ENCODE results near the gene IRF9.
A peak's percentile ranks its signal among the peaks of the same experiment; 100 is the strongest.

Gene IRF9

GRCh38 chr14:24149302-24149969, 11.6 kb upstream of the IRF9 start:
- DNase-seq, result no peak

- DNase-seq, result no peak
Observed at GRCh38 chr14:24150061-24150460, 11.0 kb upstream of the IRF9 start.

GRCh38 chr14:24150567-24150966, 10.5 kb upstream of the IRF9 start:
- no peak for DNase-seq

- no peak for DNase-seq
Observed at GRCh38 chr14:24150993-24151392, 10.1 kb upstream of the IRF9 start.

GRCh38 chr14:24151404-24152080, 9.5 kb upstream of the IRF9 start:
- DNase-seq, result no peak

- no peak for DNase-seq
Observed at GRCh38 chr14:24155100-24155499, 6.0 kb upstream of the IRF9 start.

- no peak for DNase-seq
Observed at GRCh38 chr14:24156840-24157239, 4.2 kb upstream of the IRF9 start.

GRCh38 chr14:24157331-24157730, 3.7 kb upstream of the IRF9 start:
- DNase-seq, result no peak

GRCh38 chr14:24159777-24160498, 1.1 kb upstream of the IRF9 start:
- no peak for DNase-seq

- DNase-seq, result no peak
Observed at GRCh38 chr14:24160499-24160849, 591 bp upstream of the IRF9 start.

GRCh38 chr14:24162093-24162492, 1.0 kb downstream of the IRF9 start:
- no peak for DNase-seq

- no peak for DNase-seq
Observed at GRCh38 chr14:24164518-24164991, 3.5 kb downstream of the IRF9 start.

- DNase-seq, result no peak
Observed at GRCh38 chr14:24165785-24166184, 4.7 kb downstream of the IRF9 start.

- no peak for DNase-seq
Observed at GRCh38 chr14:24167469-24168114, 6.5 kb downstream of the IRF9 start.

- peak; percentile 63 for DNase-seq
Observed at GRCh38 chr14:24171422-24172260, 10.6 kb downstream of the IRF9 start, which contains the start of gene REC8. TSS of gene REC8 (plus strand) at chr14:24172080. CDS start at chr14:24172553, 473 bp downstream.

GRCh38 chr14:24172261-24172860, 11.3 kb downstream of the IRF9 start:
- DNase-seq, result no peak

- DNase-seq, result no peak
Observed at GRCh38 chr14:24172871-24173281, 11.8 kb downstream of the IRF9 start.

GRCh38 chr14:24176599-24176998, 15.5 kb downstream of the IRF9 start:
- DNase-seq, result no peak

GRCh38 chr14:24177041-24177825, 16.2 kb downstream of the IRF9 start:
- no peak for DNase-seq

GRCh38 chr14:24177891-24178290, 16.8 kb downstream of the IRF9 start:
- DNase-seq, result no peak
